Stimulated activated naive CD8-positive, alpha-beta T cell treated with anti-CD3 and anti-CD28 coated beads, Interleukin-15, Interleukin-2, amounts not matched to agents 100 ng/mL and 50 ng/mL, for 24 hours (primary cell): ENCODE data around the gene HHATL.

Source experiments
- H3K27ac Mint-ChIP-seq: one replicate; pipeline ENCODE4 v1.8.0; 2021; ENCODE audit warnings: mild to moderate bottlenecking, mixed read lengths
- H3K27me3 Mint-ChIP-seq: one replicate; pipeline ENCODE4 v1.8.0; 2021; ENCODE audit warnings: mixed read lengths
- H3K36me3 Mint-ChIP-seq: one replicate; pipeline ENCODE4 v1.8.0; 2021; ENCODE audit warnings: low read depth, mixed read lengths
- H3K4me1 Mint-ChIP-seq: one replicate; pipeline ENCODE4 v1.8.0; 2021; ENCODE audit warnings: low read depth, mixed read lengths
- H3K4me3 Mint-ChIP-seq: one replicate; pipeline ENCODE4 v1.8.0; 2021; ENCODE audit warnings: mild to moderate bottlenecking, mixed read lengths
- H3K9me3 Mint-ChIP-seq: one replicate; pipeline ENCODE4 v1.8.0; 2021; ENCODE audit warnings: mixed read lengths

Gene HHATL

DNA sequence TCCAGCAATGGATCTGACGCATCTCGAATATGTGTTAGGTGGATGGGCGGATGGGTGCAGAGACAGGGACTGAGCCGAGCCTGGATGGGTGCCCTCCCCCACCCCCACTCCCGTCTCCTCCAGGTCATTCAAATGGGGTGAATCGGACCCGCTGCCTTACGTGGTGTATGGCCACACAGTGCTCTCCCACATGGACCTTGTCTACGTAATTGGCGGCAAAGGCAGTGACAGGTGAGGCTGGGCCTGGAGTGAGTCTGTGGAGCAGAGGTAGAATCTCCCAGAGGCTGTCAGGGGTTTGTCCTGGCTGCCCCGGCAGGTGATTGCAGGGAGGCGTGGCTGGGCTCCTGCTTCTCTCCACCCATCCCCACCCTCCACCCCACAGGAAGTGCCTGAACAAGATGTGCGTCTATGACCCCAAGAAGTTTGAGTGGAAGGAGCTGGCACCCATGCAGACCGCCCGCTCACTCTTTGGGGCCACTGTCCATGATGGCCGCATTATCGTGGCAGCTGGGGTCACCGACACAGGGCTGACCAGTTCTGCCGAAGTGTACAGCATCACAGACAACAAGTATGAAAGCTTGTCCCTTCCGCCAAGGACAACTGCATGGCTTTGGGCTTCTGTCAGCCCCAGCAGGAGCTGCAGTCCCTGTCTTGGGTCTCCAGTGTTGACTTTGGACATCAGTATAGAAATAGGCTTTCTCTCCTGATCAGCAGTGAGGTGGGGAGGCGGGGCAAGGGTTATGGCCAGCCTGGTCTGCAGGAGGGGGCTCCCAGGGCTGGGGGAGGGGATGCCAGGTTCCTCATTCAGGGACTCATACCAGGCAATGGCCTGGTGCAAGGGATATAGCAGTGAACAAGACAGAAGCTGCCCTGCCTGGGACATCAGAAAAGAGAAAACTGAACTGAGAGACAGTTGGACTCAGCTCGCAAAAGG lies 13.8 kb downstream of the HHATL start:
- peaks cover 3% of the 10 kb centered on the region for H3K4me1 Mint-ChIP-seq
- H3K27me3 Mint-ChIP-seq, result peaks cover 4% of the 10 kb centered on the region
- H3K4me3 Mint-ChIP-seq, result no peak overlapping the region
- no peaks in the 10 kb centered on the region for H3K36me3 Mint-ChIP-seq
- no peak overlapping the region for H3K27ac Mint-ChIP-seq
- H3K9me3 Mint-ChIP-seq, result no peaks in the 10 kb centered on the region

DNA sequence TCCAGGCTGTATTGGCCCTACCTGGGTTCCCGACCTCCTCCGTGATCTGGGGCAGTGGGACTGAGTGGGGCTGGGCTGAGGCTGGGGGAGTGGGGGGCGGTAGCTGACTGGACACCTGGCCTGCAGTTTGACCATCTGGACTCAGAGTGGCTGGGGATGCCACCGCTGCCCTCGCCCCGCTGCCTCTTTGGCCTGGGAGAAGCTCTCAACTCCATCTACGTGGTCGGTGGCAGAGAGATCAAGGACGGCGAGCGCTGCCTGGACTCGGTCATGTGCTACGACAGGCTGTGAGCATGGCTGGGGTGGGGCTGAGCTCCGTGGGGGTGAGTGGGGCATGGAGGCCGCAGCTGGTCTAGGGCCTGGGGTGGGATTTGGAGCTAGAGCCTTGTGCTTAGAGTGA lies 14.6 kb downstream of the HHATL start:
- H3K27me3 Mint-ChIP-seq, result peaks cover 4% of the 10 kb centered on the region
- no peak overlapping the region for H3K27ac Mint-ChIP-seq
- no peak overlapping the region for H3K4me3 Mint-ChIP-seq
- H3K9me3 Mint-ChIP-seq, result no peaks in the 10 kb centered on the region
- H3K4me1 Mint-ChIP-seq, result peaks cover 3% of the 10 kb centered on the region
- no peaks in the 10 kb centered on the region for H3K36me3 Mint-ChIP-seq

DNA sequence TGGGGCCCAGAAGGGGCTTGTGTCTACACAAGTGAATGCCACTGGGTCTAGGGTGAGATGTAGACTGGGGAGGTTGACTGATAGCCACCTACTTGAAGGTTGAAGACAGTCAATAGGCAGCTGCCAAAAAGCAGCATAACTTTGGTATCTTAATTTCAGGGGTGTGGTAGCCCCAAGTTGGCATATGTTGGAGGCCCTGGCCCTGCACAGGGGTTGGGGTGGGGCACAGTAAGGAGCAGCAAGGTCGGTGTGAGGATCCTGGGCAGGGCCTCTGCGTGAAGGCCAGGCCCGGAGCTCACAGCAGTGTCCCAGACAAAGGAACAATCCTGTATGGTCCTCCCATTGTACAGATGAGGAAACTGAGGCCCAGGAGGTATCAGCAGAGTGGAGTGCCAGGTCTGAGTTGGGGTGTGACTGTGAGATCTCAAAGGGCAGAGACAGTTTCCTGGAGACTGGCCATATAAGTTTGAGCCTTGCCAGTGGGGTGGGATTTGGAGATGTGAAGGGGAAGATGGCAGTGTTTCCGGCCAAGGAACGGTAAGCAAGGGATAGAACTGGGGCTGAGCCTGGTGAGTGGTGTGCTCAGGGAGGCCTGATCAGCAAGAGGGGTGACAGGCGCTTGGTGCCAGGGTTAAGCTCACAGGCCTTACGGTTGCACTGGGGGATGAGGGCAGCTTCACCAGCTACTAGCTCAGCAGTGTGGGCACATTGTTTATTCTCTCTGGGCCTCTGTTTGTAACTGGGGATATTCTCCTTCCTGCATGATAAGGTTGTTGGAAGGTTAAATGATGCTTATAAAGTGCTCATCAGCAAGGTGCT lies 15.6 kb downstream of the HHATL start:
- no peak overlapping the region for H3K27ac Mint-ChIP-seq
- H3K4me3 Mint-ChIP-seq, result no peak overlapping the region
- H3K27me3 Mint-ChIP-seq, result peaks cover 9% of the 10 kb centered on the region
- H3K36me3 Mint-ChIP-seq, result no peaks in the 10 kb centered on the region
- no peaks in the 10 kb centered on the region for H3K9me3 Mint-ChIP-seq
- peaks cover 3% of the 10 kb centered on the region for H3K4me1 Mint-ChIP-seq

DNA sequence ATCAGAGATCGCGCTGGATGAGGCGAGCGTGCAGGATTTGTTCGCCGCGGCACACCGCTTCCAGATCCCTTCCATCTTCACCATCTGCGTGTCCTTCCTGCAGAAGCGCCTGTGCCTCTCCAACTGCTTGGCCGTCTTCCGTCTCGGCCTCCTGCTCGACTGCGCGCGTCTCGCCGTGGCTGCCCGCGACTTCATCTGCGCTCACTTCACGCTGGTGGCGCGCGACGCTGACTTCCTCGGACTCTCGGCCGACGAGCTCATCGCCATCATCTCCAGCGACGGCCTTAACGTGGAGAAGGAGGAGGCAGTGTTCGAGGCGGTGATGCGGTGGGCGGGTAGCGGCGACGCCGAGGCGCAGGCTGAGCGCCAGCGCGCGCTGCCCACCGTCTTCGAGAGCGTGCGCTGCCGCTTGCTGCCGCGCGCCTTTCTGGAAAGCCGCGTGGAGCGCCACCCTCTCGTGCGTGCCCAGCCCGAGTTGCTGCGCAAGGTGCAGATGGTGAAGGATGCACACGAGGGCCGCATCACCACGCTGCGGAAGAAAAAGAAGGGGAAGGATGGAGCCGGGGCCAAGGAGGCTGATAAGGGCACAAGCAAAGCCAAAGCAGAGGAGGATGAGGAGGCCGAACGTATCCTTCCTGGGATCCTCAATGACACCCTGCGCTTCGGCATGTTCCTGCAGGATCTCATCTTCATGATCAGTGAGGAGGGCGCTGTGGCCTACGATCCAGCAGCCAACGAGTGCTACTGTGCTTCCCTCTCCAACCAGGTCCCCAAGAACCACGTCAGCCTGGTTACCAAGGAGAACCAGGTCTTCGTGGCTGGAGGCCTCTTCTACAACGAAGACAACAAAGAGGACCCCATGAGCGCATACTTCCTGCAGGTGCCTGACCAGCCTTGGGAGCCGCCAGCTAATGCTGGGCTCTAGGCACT lies 16.4 kb downstream of the HHATL start:
- H3K4me1 Mint-ChIP-seq, result peaks cover 3% of the 10 kb centered on the region
- no peaks in the 10 kb centered on the region for H3K9me3 Mint-ChIP-seq
- no peak overlapping the region for H3K4me3 Mint-ChIP-seq
- H3K27me3 Mint-ChIP-seq, result peaks cover 15% of the 10 kb centered on the region
- H3K27ac Mint-ChIP-seq, result no peak overlapping the region
- no peaks in the 10 kb centered on the region for H3K36me3 Mint-ChIP-seq

DNA sequence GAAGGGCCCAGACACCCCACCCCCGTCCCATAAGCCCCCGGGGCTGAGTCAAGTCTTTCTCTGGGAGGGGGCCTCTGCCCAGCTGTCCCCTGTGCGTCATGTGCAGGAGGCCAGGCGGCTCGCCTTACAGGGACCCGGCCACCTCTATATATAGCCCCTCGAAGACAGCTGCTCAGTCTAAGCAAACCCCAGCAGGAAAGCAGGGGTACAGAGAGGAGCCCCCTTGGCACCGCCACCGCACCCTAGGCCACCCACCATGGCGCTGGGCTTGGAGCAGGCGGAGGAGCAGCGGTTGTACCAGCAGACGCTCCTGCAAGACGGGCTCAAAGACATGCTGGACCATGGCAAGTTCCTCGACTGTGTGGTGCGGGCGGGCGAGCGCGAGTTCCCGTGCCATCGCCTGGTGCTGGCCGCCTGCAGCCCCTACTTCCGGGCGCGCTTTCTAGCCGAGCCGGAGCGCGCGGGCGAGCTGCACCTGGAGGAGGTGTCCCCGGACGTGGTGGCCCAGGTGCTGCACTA lies 17.2 kb downstream of the HHATL start, which contains the start of gene KLHL40:
Gene KLHL40 (plus strand): TSS at position 175 of the 519 bp plus-strand sequence. CDS start 82 bp downstream, at position 257.
- Mint-ChIP-seq H3K27ac (no peak within 1 kb of the TSS), H3K27me3 (peaks cover 15% of the 10 kb centered on the region), H3K4me3 (no peak within 1 kb of the TSS), H3K9me3 (no peaks in the 10 kb centered on the region), H3K4me1 (peaks cover 3% of the 10 kb centered on the region), H3K36me3 (no peaks in the 10 kb centered on the region)

DNA sequence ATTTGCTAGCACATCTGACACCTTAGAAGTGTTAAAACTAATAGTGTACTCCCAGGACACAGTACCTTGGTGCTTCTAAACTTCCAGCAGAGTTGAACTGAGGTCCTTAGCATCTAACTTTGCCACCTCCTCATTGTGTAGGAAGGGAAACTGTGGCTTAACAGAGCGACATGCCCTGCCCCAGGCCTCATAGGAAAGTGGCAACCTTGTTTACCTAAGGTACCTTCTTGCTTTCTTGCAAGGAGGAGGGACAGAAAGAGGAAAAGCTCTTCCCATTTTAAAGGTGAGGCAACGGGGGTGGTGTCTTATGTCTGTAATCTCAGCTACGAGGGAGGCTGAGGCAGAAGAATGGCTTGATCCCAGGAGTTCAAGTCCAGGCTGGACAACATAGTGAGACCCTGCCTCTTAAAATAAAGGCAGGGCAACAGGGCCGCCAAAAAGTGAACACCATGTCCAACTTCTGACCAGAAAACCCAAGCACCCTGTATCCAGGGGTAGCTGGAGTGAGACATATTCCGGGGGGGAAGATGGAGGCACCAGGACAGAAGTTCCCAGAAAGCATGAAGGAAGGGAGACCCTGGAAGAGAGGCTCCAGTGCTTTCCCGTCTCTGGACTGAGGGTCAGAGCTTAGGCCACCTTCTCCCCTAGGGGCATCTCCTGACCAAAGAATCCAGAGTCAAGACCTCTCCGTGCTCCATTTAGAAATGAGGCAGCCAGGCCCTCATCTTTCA lies 17.8 kb downstream of the HHATL start:
- Mint-ChIP-seq H3K9me3 (no peaks in the 10 kb centered on the region), H3K4me3 (no peak overlapping the region), H3K4me1 (peaks cover 3% of the 10 kb centered on the region), H3K27me3 (peaks cover 15% of the 10 kb centered on the region), H3K27ac (no peak overlapping the region), H3K36me3 (no peaks in the 10 kb centered on the region)

DNA sequence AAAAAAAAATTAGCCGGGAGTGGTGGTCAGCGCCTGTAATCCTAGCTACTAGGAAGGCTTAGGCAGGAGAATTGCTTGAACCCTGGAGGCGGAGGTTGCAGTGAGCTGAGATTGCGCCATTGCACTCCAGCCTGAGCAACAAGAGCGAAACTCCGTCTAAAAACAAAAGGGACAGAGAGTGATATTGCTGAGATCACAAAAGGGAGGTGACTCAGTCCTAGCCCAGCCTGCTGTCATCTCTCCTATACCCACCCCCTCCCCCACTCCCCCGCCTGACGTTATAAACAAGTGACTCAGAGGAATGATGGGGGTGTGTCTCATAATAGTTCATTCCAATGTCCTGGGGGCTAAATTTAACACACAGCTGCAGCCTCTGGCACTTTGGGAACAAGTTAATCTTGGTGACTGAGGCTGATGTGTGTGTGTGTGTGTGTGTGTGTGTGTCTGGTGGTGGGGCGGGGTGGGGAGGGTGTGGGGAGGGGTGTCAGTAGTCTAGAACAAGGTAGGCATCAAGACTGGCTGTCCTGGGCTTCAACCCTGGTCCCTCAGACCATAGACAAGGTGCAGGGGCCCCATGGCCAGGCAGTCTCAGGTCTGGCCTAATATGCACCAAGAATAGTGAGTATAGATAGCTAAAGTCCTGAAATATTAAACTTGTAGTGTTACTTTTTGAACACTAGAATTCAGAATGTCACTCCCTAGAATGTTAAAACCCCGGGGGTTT lies 18.6 kb downstream of the HHATL start:
- no peak overlapping the region for H3K27ac Mint-ChIP-seq
- peaks cover 15% of the 10 kb centered on the region for H3K27me3 Mint-ChIP-seq
- H3K4me3 Mint-ChIP-seq, result no peak overlapping the region
- H3K4me1 Mint-ChIP-seq, result peaks cover 6% of the 10 kb centered on the region
- peaks cover 2% of the 10 kb centered on the region for H3K9me3 Mint-ChIP-seq
- no peaks in the 10 kb centered on the region for H3K36me3 Mint-ChIP-seq

DNA sequence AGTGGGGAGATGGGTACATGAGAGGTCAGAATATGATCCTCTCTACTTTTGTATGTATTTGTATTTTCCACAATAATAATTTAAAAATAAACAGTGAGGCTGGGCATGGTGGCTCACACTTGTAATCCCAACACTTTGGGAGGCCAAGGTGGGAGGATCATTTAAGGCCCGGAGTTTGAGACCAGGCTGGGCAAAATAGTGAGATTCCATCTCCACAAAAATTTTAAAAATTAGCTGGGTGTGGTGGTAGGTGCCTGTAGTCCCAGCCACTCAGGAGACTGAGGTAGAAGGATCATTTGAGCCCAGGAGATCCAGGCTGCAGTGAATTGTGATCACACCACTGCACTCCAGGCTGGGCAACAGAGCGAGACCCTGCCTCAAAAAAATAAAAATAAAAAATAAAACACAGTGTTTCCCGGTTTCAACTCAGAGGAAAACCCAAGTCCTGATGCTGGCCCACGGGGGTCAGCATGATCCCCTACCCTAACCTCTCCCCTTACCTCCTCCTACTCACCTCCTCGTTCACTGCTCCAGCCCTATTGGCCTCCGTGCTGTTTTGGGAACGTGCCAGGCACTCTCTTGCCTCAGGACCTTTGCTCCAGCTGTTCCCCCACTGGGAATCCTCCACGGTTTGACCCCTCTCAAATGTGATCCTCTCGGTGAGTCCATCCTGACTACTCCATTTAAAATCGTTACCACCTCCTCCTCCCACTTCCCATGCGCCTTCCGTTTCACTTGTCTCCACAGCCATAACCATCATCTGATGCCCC lies 20.1 kb downstream of the HHATL start:
- H3K4me3 Mint-ChIP-seq, result no peak overlapping the region
- peaks cover 8% of the 10 kb centered on the region for H3K4me1 Mint-ChIP-seq
- H3K9me3 Mint-ChIP-seq, result peaks cover 14% of the 10 kb centered on the region
- no peaks in the 10 kb centered on the region for H3K36me3 Mint-ChIP-seq
- peaks cover 21% of the 10 kb centered on the region for H3K27me3 Mint-ChIP-seq
- no peak overlapping the region for H3K27ac Mint-ChIP-seq

DNA sequence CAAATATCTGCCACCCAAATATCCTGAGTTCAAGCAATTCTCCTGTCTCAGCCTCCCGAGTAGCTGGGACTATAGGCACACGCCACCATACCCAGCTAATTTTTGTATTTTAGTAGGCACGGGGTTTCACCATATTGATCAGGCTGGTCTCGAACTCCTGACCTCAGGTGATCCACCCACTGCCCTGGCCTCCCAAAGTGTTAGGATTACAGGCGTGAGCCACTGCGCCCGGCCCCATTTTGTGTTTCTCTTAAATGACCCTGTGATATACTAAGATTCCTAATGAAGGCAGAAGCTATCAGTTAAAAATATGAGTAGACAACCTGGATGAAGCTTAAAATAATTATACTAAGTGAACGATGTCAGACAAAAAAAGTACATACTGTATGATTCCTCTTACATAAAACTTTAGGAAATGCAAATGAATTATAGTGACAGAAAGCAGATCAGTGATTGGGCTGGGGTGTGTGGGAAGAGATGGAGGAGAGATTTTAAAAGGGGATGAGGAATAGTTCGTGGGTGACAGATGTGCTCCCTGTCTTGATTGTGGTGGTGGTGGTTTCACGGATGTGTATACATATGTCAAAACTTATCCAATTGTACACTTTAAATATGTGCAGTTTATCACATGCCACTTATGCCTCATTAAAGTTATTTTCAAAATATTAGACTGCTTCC lies 21.1 kb downstream of the HHATL start:
- Mint-ChIP-seq H3K4me3 (no peak overlapping the region), H3K4me1 (peaks cover 8% of the 10 kb centered on the region), H3K27ac (no peak overlapping the region), H3K9me3 (peaks cover 14% of the 10 kb centered on the region), H3K36me3 (no peaks in the 10 kb centered on the region), H3K27me3 (peaks cover 21% of the 10 kb centered on the region)

DNA sequence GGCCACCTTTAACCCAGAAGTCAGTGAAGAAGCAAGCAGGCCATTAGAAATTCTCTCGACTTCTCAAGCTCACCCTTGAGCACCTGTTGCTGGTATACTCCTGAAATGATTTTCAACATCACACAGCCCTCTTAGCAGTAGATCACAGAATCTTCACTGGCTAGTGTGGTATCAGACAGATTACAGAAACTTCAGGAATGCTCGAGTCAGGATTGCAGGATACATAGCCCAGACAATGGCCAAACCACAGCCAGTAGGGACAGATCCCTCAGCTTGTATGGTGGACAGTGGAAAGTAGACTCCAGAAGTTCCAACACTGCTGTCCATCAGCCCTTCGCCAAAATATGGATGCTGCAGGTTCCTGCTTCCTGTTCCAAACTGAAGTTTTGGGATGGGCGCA lies 21.8 kb downstream of the HHATL start:
- H3K36me3 Mint-ChIP-seq, result no peaks in the 10 kb centered on the region
- H3K27ac Mint-ChIP-seq, result no peak overlapping the region
- peaks cover 14% of the 10 kb centered on the region for H3K9me3 Mint-ChIP-seq
- peaks cover 6% of the 10 kb centered on the region for H3K4me1 Mint-ChIP-seq
- no peak overlapping the region for H3K4me3 Mint-ChIP-seq
- H3K27me3 Mint-ChIP-seq, result peaks cover 18% of the 10 kb centered on the region

DNA sequence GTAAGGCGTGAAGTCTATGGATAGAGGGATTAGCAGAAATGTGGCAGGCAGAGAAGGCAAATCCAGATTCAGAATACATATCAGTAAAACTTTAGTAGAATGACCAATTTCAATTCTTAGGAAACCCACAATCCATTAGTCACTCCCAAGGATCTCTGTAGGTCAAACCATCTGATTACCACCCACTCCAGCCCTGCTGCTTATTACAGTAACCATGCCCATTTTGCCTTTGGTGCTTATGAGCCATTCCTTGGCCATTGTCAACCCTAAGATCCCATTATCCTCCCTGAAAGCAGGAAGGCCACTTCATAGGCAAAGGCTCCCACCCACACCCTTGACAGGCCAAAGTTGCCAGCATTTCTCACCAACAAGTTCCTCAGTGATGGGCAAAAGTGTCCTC lies 22.3 kb downstream of the HHATL start:
- Mint-ChIP-seq H3K27ac (no peak overlapping the region), H3K9me3 (peaks cover 14% of the 10 kb centered on the region), H3K27me3 (peaks cover 17% of the 10 kb centered on the region), H3K4me3 (no peak overlapping the region), H3K4me1 (peaks cover 5% of the 10 kb centered on the region), H3K36me3 (no peaks in the 10 kb centered on the region)

DNA sequence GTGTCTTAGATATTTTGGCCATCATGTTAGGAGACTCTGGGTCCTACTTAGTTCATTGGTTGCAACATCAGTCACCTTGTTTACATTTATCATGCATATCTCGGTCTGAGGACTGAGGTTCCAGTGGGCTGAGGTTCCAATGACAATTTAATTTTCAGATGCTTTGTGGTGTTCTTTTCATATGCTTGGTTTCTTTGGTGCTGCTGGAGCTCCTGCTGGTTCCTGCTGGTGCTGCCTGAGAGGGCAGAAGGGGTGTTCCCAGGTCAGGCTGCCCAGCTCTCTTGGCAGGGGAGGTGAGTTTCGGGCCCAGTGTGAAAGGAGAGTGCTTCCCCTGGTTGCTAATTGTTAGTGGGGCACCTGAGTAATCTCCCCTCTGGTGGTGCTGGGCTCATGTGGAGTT lies 24.2 kb downstream of the HHATL start:
- no peak overlapping the region for H3K4me3 Mint-ChIP-seq
- H3K36me3 Mint-ChIP-seq, result no peaks in the 10 kb centered on the region
- H3K27ac Mint-ChIP-seq, result no peak overlapping the region
- H3K27me3 Mint-ChIP-seq, result peaks cover 17% of the 10 kb centered on the region
- peaks cover 5% of the 10 kb centered on the region for H3K4me1 Mint-ChIP-seq
- H3K9me3 Mint-ChIP-seq, result peaks cover 14% of the 10 kb centered on the region
